CD14-positive monocyte (primary cell): Measurements from ENCODE around the gene SEC24D. TPM values are rescaled to one million over a fixed set of nuclear protein-coding genes. Genes with fewer than 3 reads are reported as not detected.

ENCODE experiments used
- DNase-seq, 3 donors: peaks; one replicate each; pipeline ENCODE4 v3.0.0-alpha.2; 2011 to 2022
- H2AFZ ChIP-seq: 2 replicates; pipeline ENCODE4 v1.6.0; 2012; ENCODE audit warnings: mild to moderate bottlenecking, low read depth, low read length, inconsistent platforms; ENCODE audit not compliant: insufficient read depth, poor library complexity, severe bottlenecking
- H3K27ac ChIP-seq, 2 donors: 1 replicate in 1 of 2; 2 replicates in 1 of 2; pipeline ENCODE4 v1.5.1; 2012 to 2013; ENCODE audit warnings: low read length in 2 of 2, control low read depth in 1 of 2, inconsistent platforms in 1 of 2, low read depth in 1 of 2, mild to moderate bottlenecking in 1 of 2
- H3K27me3 ChIP-seq, 2 donors: one replicate each; pipeline versions ENCODE4 v1.6.0 to v1.6.1; 2011 to 2013; ENCODE audit warnings: low read length in 2 of 2; ENCODE audit not compliant: control insufficient read depth in 2 of 2, insufficient read depth in 2 of 2
- H3K36me3 ChIP-seq, 2 donors: replicated peaks in 1 of 2; 1 replicate in 1 of 2; 2 replicates in 1 of 2; pipeline versions ENCODE4 v1.5.1 to v1.6.1; 2012 to 2013; ENCODE audit warnings: low read length in 2 of 2, control low read depth in 1 of 2, inconsistent platforms in 1 of 2, mild to moderate bottlenecking in 1 of 2; ENCODE audit not compliant: insufficient read depth in 2 of 2, control insufficient read depth in 1 of 2
- H3K4me1 ChIP-seq, 2 donors: 1 replicate in 1 of 2; 2 replicates in 1 of 2; pipeline versions ENCODE4 v1.5.1 to v1.6.1; 2012 to 2013; ENCODE audit warnings: low read length in 2 of 2, control low read depth in 1 of 2, inconsistent platforms in 1 of 2, mild to moderate bottlenecking in 1 of 2, moderate library complexity in 1 of 2; ENCODE audit not compliant: insufficient read depth in 2 of 2, control insufficient read depth in 1 of 2
- H3K4me2 ChIP-seq: replicated peaks from 2 replicates; pipeline ENCODE3; 2012; ENCODE audit warnings: low read length, moderate library complexity, mild to moderate bottlenecking; ENCODE audit not compliant: poor library complexity, severe bottlenecking; ENCODE audit errors: extremely low read depth
- H3K4me3 ChIP-seq, 3 experiments: fragments of 200-600 bp in 1 of 3; sonication (generic) in 1 of 3; replicated peaks in 1 of 3; 1 replicate in 2 of 3; 2 replicates in 1 of 3; pipeline ENCODE4 v1.5.1; 2011 to 2013; ENCODE audit warnings: low read length in 3 of 3, mild to moderate bottlenecking in 3 of 3, control low read depth in 2 of 3, low read depth in 2 of 3, inconsistent platforms in 1 of 3, moderate library complexity in 1 of 3
- H3K79me2 ChIP-seq: 2 replicates; pipeline ENCODE4 v1.6.0; 2012; ENCODE audit warnings: mild to moderate bottlenecking, control low read depth, inconsistent platforms, low read length, moderate library complexity; ENCODE audit not compliant: insufficient read depth
- H3K9ac ChIP-seq: 2 replicates; pipeline ENCODE4 v1.6.0; 2017; ENCODE audit warnings: low read length, mild to moderate bottlenecking; ENCODE audit not compliant: insufficient read depth, poor library complexity, severe bottlenecking
- H3K9me3 ChIP-seq, 2 donors: replicated peaks in 1 of 2; 1 replicate in 1 of 2; 2 replicates in 1 of 2; pipeline versions ENCODE4 v1.5.1 to v1.6.1; 2012 to 2013; ENCODE audit warnings: low read length in 2 of 2, control low read depth in 1 of 2; ENCODE audit not compliant: control insufficient read depth in 1 of 2, insufficient read depth in 1 of 2
- H4K20me1 ChIP-seq: 2 replicates; pipeline ENCODE4 v1.6.0; 2012; ENCODE audit warnings: mild to moderate bottlenecking, low read length, control low read depth, moderate library complexity; ENCODE audit not compliant: insufficient read depth
- H3K27ac Mint-ChIP-seq, 7 donors: one replicate each; pipeline ENCODE4 v1.8.0; 2020; ENCODE audit warnings: mild to moderate bottlenecking in 7 of 7, mixed read lengths in 7 of 7, moderate library complexity in 6 of 7, inconsistent platforms in 2 of 7
- H3K27me3 Mint-ChIP-seq, 3 donors: one replicate each; pipeline ENCODE4 v1.8.0; 2021 to 2022; ENCODE audit warnings: low read depth in 3 of 3, mild to moderate bottlenecking in 3 of 3, mixed read lengths in 3 of 3, moderate library complexity in 3 of 3, inconsistent platforms in 1 of 3
- H3K36me3 Mint-ChIP-seq, 2 donors: one replicate each; pipeline ENCODE4 v1.8.0; 2020; ENCODE audit warnings: mixed read lengths in 2 of 2, inconsistent platforms in 1 of 2, mild to moderate bottlenecking in 1 of 2
- H3K4me1 Mint-ChIP-seq: one replicate; pipeline ENCODE4 v1.8.0; 2020; ENCODE audit warnings: mild to moderate bottlenecking, mixed read lengths
- H3K4me3 Mint-ChIP-seq, 2 donors: one replicate each; pipeline ENCODE4 v1.8.0; 2020; ENCODE audit warnings: mild to moderate bottlenecking in 2 of 2, mixed read lengths in 2 of 2, moderate library complexity in 1 of 2
- H3K9me3 Mint-ChIP-seq, 7 donors: one replicate each; pipeline ENCODE4 v1.8.0; 2020 to 2022; ENCODE audit warnings: mixed read lengths in 7 of 7, mild to moderate bottlenecking in 6 of 7, moderate library complexity in 6 of 7, inconsistent platforms in 2 of 7
- CTCF ChIP-seq: fragments of 200-600 bp; IDR thresholded peaks from one replicate; pipeline ENCODE4 v1.8.0; 2022; ENCODE audit warnings: antibody characterized with exemption, mild to moderate bottlenecking
- WGBS: methylation state at CpG from one replicate; pipeline ENCODE4 v1.1.5; 2013; ENCODE audit warnings: missing lambda C conversion rate; ENCODE audit not compliant: insufficient coverage; 5-methylcytosine and 5-hydroxymethylcytosine counted together
- intact Hi-C, 2 donors: fragments of 100-400 bp; cut with micrococcal nuclease; formaldehyde crosslinking; loops; one replicate each; pipeline versions ENCODE4 v1.15.0 to v1.15.1; 2023
- polyA plus RNA-seq, 3 donors: library from polyadenylated mRNA; depleted of rRNA in 1 of 3; unstranded in 2 of 3; stranded (reverse) in 1 of 3; fragments of 300-500 nt in 2 of 3; fragments of >200 nt in 1 of 3; fragmentation: Illumina TruSeq in 2 of 3; gene quantifications; 1 replicate in 2 of 3; 2 replicates in 1 of 3; pipeline ENCODE4 v1.2.3, GENCODE V29; 2012 to 2021

The SEC24D gene
- polyA plus RNA-seq, 3 donors = 16.8 to 31.3 (median 22.6) TPM

GRCh38 chr4:118751629-118752323, 84.2 kb downstream of the SEC24D start:
- Histone ChIP-seq H3K27me3 (no peaks in the 10 kb centered on the region), H3K9ac (no peak overlapping the region), H3K79me2 (no peaks in the 10 kb centered on the region), H3K4me3 (no peak overlapping the region), H3K27ac (no peak overlapping the region), H4K20me1 (no peaks in the 10 kb centered on the region), H2AFZ (no peak overlapping the region), H3K4me2 (no peak overlapping the region), H3K4me1 (no peaks in the 10 kb centered on the region), H3K36me3 (peaks cover 67 to 97% of the 10 kb centered on the region in 2 donors), H3K9me3 (no peaks in the 10 kb centered on the region)
- H3K27me3 Mint-ChIP-seq = no peaks in the 10 kb centered on the region
- no peak overlapping the region for H3K4me3 Mint-ChIP-seq
- H3K27ac Mint-ChIP-seq = peak overlapping the region in 1 of 7 donors; percentile 32
- peaks cover 63 to 72% of the 10 kb centered on the region in 2 donors for H3K36me3 Mint-ChIP-seq
- no CpG with 5 or more reads among the region's 2 CpGs for WGBS
- no peaks in the 10 kb centered on the region for H3K9me3 Mint-ChIP-seq
- no peak for DNase-seq
- intact Hi-C loops = no loop called here
- no peaks in the 10 kb centered on the region for H3K4me1 Mint-ChIP-seq
- no peak for TF ChIP-seq CTCF

GRCh38 chr4:118749347-118749988, 86.5 kb downstream of the SEC24D start:
- H3K4me3 Mint-ChIP-seq = no peak overlapping the region
- H3K27ac Mint-ChIP-seq = no peak overlapping the region
- Histone ChIP-seq H4K20me1 (no peaks in the 10 kb centered on the region), H3K4me1 (no peaks in the 10 kb centered on the region), H3K9ac (no peak overlapping the region), H3K36me3 (peaks cover 68 to 95% of the 10 kb centered on the region in 2 donors), H3K9me3 (no peaks in the 10 kb centered on the region), H3K4me3 (no peak overlapping the region), H3K79me2 (no peaks in the 10 kb centered on the region), H3K27ac (no peak overlapping the region), H2AFZ (no peak overlapping the region), H3K4me2 (no peak overlapping the region), H3K27me3 (no peaks in the 10 kb centered on the region)
- TF ChIP-seq CTCF = no peak
- no peaks in the 10 kb centered on the region for H3K4me1 Mint-ChIP-seq
- WGBS = 100% methylated on average over 1 of the region's 5 CpGs
- DNase-seq = no peak
- H3K9me3 Mint-ChIP-seq = no peaks in the 10 kb centered on the region
- intact Hi-C loops = no loop called here
- no peaks in the 10 kb centered on the region for H3K27me3 Mint-ChIP-seq
- H3K36me3 Mint-ChIP-seq = peaks cover 62 to 73% of the 10 kb centered on the region in 2 donors
